SU-DHL-6 (cell line): ENCODE measurements around the gene EVA1C.

Experiments used
- H2AFZ ChIP-seq: fragments of 200-600 bp; sonication (generic); 2 replicates; pipeline ENCODE4 v1.6.1; 2014; ENCODE audit warnings: low read depth, mild to moderate bottlenecking, moderate library complexity, mixed read lengths, antibody characterized with exemption, low read length; ENCODE audit not compliant: severe bottlenecking
- H3F3A ChIP-seq: fragments of 200-600 bp; shearing (Covaris generic); 2 replicates; pipeline ENCODE4 v1.6.0; 2016; ENCODE audit warnings: antibody characterized with exemption, mild to moderate bottlenecking; ENCODE audit not compliant: insufficient read depth
- H3K27ac ChIP-seq: fragments of 200-600 bp; sonication (generic); 2 replicates; pipeline ENCODE4 v1.5.1; 2016; ENCODE audit warnings: low read depth, mild to moderate bottlenecking, low read length, moderate library complexity, mixed read lengths
- H3K27me3 ChIP-seq: fragments of 200-600 bp; sonication (generic), shearing (Covaris generic); 2 replicates; pipeline ENCODE4 v1.6.0; 2014; ENCODE audit warnings: mild to moderate bottlenecking, low read length
- H3K36me3 ChIP-seq: fragments of 200-600 bp; sonication (generic); 2 replicates; pipeline ENCODE4 v1.6.1; 2014; ENCODE audit warnings: mild to moderate bottlenecking, low read length, mixed read lengths
- H3K4me2 ChIP-seq: fragments of 300-600, 200-600 bp; shearing (Covaris generic), sonication (generic); 2 replicates; pipeline ENCODE4 v1.6.0; 2014; ENCODE audit warnings: low read length, low read depth, mild to moderate bottlenecking; ENCODE audit not compliant: poor library complexity, severe bottlenecking
- H3K4me3 ChIP-seq: fragments of 200-600 bp; sonication (generic); 2 replicates; pipeline ENCODE4 v1.5.1; 2014; ENCODE audit warnings: antibody characterized with exemption, low read length, mild to moderate bottlenecking, mixed read lengths; ENCODE audit not compliant: insufficient read depth, poor library complexity, severe bottlenecking
- H3K79me2 ChIP-seq: fragments of 200-600 bp; sonication (generic); 2 replicates; pipeline ENCODE4 v1.6.1; 2014; ENCODE audit warnings: mild to moderate bottlenecking, low read length, moderate library complexity; ENCODE audit not compliant: insufficient read depth
- H3K9ac ChIP-seq: fragments of 200-600 bp; sonication (generic); 2 replicates; pipeline ENCODE4 v1.7.0; 2014; ENCODE audit warnings: mild to moderate bottlenecking, low read length
- H3K9me2 ChIP-seq: fragments of 200-600 bp; sonication (generic); replicated peaks from 2 replicates; pipeline ENCODE4 v1.6.1; 2014; ENCODE audit warnings: low read length; ENCODE audit not compliant: insufficient read depth
- H3K9me3 ChIP-seq: fragments of 200-600 bp; sonication (generic); 2 replicates; pipeline ENCODE4 v1.6.1; 2014; ENCODE audit warnings: low read length, mixed read lengths; ENCODE audit not compliant: insufficient read depth
- H4K20me1 ChIP-seq: fragments of 200-600 bp; sonication (generic); 2 replicates; pipeline ENCODE4 v1.6.1; 2014; ENCODE audit warnings: low read depth, mild to moderate bottlenecking, antibody characterized with exemption, low read length, moderate library complexity, mixed read lengths
- CTCF ChIP-seq: fragments of 200-600 bp; sonication (generic); IDR thresholded peaks from one replicate; pipeline ENCODE4 v1.5.1; 2017; ENCODE audit warnings: antibody characterized with exemption, mild to moderate bottlenecking, low read length, moderate library complexity; ENCODE audit not compliant: insufficient read depth, poor library complexity, severe bottlenecking
- EZH2phosphoT487 ChIP-seq: fragments of 200-600 bp; sonication (generic), shearing (Covaris generic); conservative IDR thresholded peaks from 2 replicates; pipeline ENCODE4 v1.6.1; 2018; ENCODE audit warnings: mild to moderate bottlenecking, antibody characterized with exemption, low read length, moderate library complexity, mixed read lengths

Gene EVA1C

DNA sequence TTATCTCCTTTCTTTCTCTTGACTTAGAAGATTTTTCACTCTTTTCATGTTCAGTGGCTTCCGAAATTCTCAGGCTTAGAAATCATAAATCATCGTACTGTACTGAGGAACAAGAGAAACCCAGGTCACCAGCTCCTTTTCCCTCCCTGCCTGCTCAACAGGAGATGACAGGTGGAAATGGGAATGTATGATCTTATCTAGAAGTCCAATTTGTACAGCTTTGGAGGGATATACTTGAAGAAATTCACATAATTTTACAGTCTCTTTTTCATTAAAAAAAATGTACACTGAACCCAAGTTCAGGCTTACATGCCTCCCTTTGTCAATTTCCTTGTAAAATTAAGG is 11.7 kb downstream of the EVA1C start:
- TF ChIP-seq CTCF (no peak), EZH2phosphoT487 (no peak)
- H3K9me2 ChIP-seq, result no peaks in the 10 kb centered on the region
- H4K20me1 ChIP-seq, result no peaks in the 10 kb centered on the region
- no peaks in the 10 kb centered on the region for H3K79me2 ChIP-seq
- no peak overlapping the region for H2AFZ ChIP-seq
- H3F3A ChIP-seq, result no peaks in the 10 kb centered on the region
- H3K4me3 ChIP-seq, result no peak overlapping the region
- H3K9ac ChIP-seq, result no peak overlapping the region
- H3K27me3 ChIP-seq, result no peaks in the 10 kb centered on the region
- H3K36me3 ChIP-seq, result no peaks in the 10 kb centered on the region
- H3K4me2 ChIP-seq, result no peak overlapping the region
- H3K27ac ChIP-seq, result no peak overlapping the region
- no peaks in the 10 kb centered on the region for H3K9me3 ChIP-seq

DNA sequence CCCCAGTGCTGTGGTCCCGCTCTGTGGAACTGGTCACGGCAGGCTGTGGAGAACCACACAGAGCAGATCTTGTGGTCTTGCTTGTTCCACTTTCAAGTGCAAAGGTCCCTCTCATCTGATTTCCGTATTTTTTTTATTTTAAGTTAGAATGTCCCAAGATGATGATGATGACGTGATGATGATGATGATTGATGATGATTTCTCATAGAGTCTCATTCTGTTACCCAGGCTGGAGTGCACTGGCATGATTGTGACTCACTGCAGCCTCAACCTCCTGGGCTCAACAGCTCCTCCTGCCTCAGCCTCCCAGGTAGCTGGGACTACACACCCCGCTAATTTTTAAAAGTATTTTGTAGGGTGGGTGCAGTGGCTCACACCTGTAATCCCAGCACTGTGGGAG is 12.2 kb downstream of the EVA1C start:
- H3K4me2 ChIP-seq, result no peak overlapping the region
- H3K4me3 ChIP-seq, result no peak overlapping the region
- no peaks in the 10 kb centered on the region for H3K27me3 ChIP-seq
- no peaks in the 10 kb centered on the region for H3K9me2 ChIP-seq
- no peak overlapping the region for H3K9ac ChIP-seq
- no peak overlapping the region for H2AFZ ChIP-seq
- H3K9me3 ChIP-seq, result no peaks in the 10 kb centered on the region
- H3K79me2 ChIP-seq, result no peaks in the 10 kb centered on the region
- H3K36me3 ChIP-seq, result no peaks in the 10 kb centered on the region
- no peak overlapping the region for H3K27ac ChIP-seq
- no peaks in the 10 kb centered on the region for H3F3A ChIP-seq
- no peak for TF ChIP-seq CTCF
- no peak for TF ChIP-seq EZH2phosphoT487
- H4K20me1 ChIP-seq, result no peaks in the 10 kb centered on the region

GRCh38 chr21:32425628-32426027 is 13.1 kb downstream of the EVA1C start:
- TF ChIP-seq CTCF, result no peak
- TF ChIP-seq EZH2phosphoT487, result no peak
- H3F3A ChIP-seq, result no peaks in the 10 kb centered on the region
- no peak overlapping the region for H3K27ac ChIP-seq
- no peaks in the 10 kb centered on the region for H4K20me1 ChIP-seq
- no peak overlapping the region for H3K4me2 ChIP-seq
- no peaks in the 10 kb centered on the region for H3K9me3 ChIP-seq
- H3K36me3 ChIP-seq, result no peaks in the 10 kb centered on the region
- H3K9me2 ChIP-seq, result no peaks in the 10 kb centered on the region
- no peak overlapping the region for H3K9ac ChIP-seq
- no peak overlapping the region for H2AFZ ChIP-seq
- no peak overlapping the region for H3K4me3 ChIP-seq
- no peaks in the 10 kb centered on the region for H3K27me3 ChIP-seq
- no peaks in the 10 kb centered on the region for H3K79me2 ChIP-seq

- no peak overlapping the region for H3K27ac ChIP-seq
- no peak overlapping the region for H3K9ac ChIP-seq
- no peaks in the 10 kb centered on the region for H3F3A ChIP-seq
- TF ChIP-seq EZH2phosphoT487, result no peak
- TF ChIP-seq CTCF, result no peak
- H3K4me2 ChIP-seq, result no peak overlapping the region
- H3K27me3 ChIP-seq, result no peaks in the 10 kb centered on the region
- H2AFZ ChIP-seq, result no peak overlapping the region
- no peaks in the 10 kb centered on the region for H3K9me3 ChIP-seq
- H3K4me3 ChIP-seq, result no peak overlapping the region
- H3K9me2 ChIP-seq, result no peaks in the 10 kb centered on the region
- H3K79me2 ChIP-seq, result no peaks in the 10 kb centered on the region
- H4K20me1 ChIP-seq, result no peaks in the 10 kb centered on the region
- H3K36me3 ChIP-seq, result no peaks in the 10 kb centered on the region
Measured at GRCh38 chr21:32426066-32426465, 13.6 kb downstream of the EVA1C start.
